Panc1 (cell line): ENCODE data around the gene LONP2. TPM values are rescaled to one million over a fixed set of nuclear protein-coding genes. Genes with fewer than 3 reads are reported as not detected.

Experiments used
- ATAC-seq: fragments of 200-7000 bp; cut with Tn5 transposase; 2 replicates; pipeline ENCODE4 v1.9.1; 2020; ENCODE audit warnings: mild to moderate bottlenecking, moderate library complexity
- BruUV-seq: library from RNA; stranded (reverse); fragments of 400-500 nt; replicated peaks from 2 replicates; lab custom pipeline; 2021; lab: Mats Ljungman, UMichigan
- CTCF ChIA-PET: fragments of 300-600 bp; sonication (Branson Sonifier 250); formaldehyde crosslinking; loops from one replicate; lab custom pipeline; 2022; ENCODE audit warnings: antibody characterized with exemption; lab: Charles Lee
- POLR2A ChIA-PET: fragments of 300-600 bp; sonication (Branson Sonifier 250); formaldehyde crosslinking; loops from one replicate; lab custom pipeline; 2022; ENCODE audit warnings: antibody characterized with exemption; lab: Charles Lee
- DNase-seq: peaks from one replicate; pipeline ENCODE4 v3.0.0-alpha.2; 2010; ENCODE audit warnings: low read depth, low spot score
- H3K27ac ChIP-seq: 2 replicates; pipeline ENCODE4 v1.5.1; 2011; ENCODE audit warnings: mild to moderate bottlenecking, low read length, inconsistent platforms
- H3K27me3 ChIP-seq: fragments of 200-500 bp; sonication (Bioruptor generic); 2 replicates; pipeline ENCODE4 v1.6.0; 2014; ENCODE audit warnings: low read length, inconsistent platforms; ENCODE audit not compliant: control insufficient read depth, insufficient read depth
- H3K36me3 ChIP-seq: fragments of 200-500 bp; sonication (Bioruptor generic); 2 replicates; pipeline ENCODE4 v1.5.1; 2014; ENCODE audit warnings: inconsistent platforms, mild to moderate bottlenecking, low read length, moderate library complexity; ENCODE audit not compliant: control insufficient read depth, insufficient read depth
- H3K4me1 ChIP-seq: 2 replicates; pipeline ENCODE4 v1.5.1; 2011; ENCODE audit warnings: inconsistent platforms, mild to moderate bottlenecking, low read length, moderate library complexity; ENCODE audit not compliant: control insufficient read depth, insufficient read depth
- H3K4me3 ChIP-seq, 2 experiments: 2 replicates each; pipeline ENCODE4 v1.5.1; 2011 to 2012; ENCODE audit warnings: low read depth in 2 of 2, low read length in 2 of 2, mild to moderate bottlenecking in 2 of 2, inconsistent platforms in 1 of 2, moderate library complexity in 1 of 2
- H3K9me3 ChIP-seq: fragments of 200-500 bp; sonication (Bioruptor generic); 2 replicates; pipeline ENCODE4 v1.5.1; 2014; ENCODE audit warnings: low read depth, mild to moderate bottlenecking, inconsistent platforms, low read length, moderate library complexity; ENCODE audit not compliant: control insufficient read depth, insufficient read depth
- POLR2AphosphoS5 ChIP-seq: IDR thresholded peaks from 2 replicates; pipeline ENCODE4 v1.6.1; 2012; ENCODE audit warnings: mild to moderate bottlenecking, low read depth, low read length, moderate library complexity
- REST ChIP-seq, 2 experiments: IDR thresholded peaks; 2 replicates each; pipeline ENCODE4 v1.6.1; 2011 to 2012; ENCODE audit warnings: low read depth in 2 of 2, control low read depth in 1 of 2, low read length in 1 of 2, mild to moderate bottlenecking in 1 of 2, moderate library complexity in 1 of 2; ENCODE audit not compliant: insufficient read depth in 1 of 2
- SIN3A ChIP-seq: IDR thresholded peaks from 2 replicates; pipeline ENCODE4 v1.6.1; 2012; ENCODE audit warnings: low read depth, mild to moderate bottlenecking, low read length, moderate library complexity, borderline replicate concordance; ENCODE audit not compliant: insufficient read depth
- TCF7L2 ChIP-seq: IDR thresholded peaks from 2 replicates; pipeline ENCODE4 v1.6.1; 2011; ENCODE audit warnings: mild to moderate bottlenecking, low read depth, low read length, inconsistent platforms
- in situ Hi-C: cut with HindIII; loops from 2 replicates; pipeline ENCODE4 v1.10.0; 2016; ENCODE audit warnings: low sequenced_read_pairs, low pct_unique_long_range_greater_than_20kb
- intact Hi-C: fragments of 100-400 bp; cut with micrococcal nuclease; formaldehyde crosslinking; loops from one replicate; pipeline ENCODE4 v1.10.0; 2022; ENCODE audit not compliant: unreplicated experiment
- total RNA-seq: library from RNA; stranded (reverse); gene quantifications from one replicate; pipeline ENCODE4 v1.2.1, GENCODE V29; 2021; ENCODE audit not compliant: unreplicated experiment
- TF ChIP-seq, protein P1 (sequence below): fragments of 450-650 bp; IDR thresholded peaks from 2 replicates; pipeline ENCODE4 v1.5.1; 2017; ENCODE audit warnings: mild to moderate bottlenecking

LONP2 gene
- total RNA-seq, 1 experiment from 2014 or later, result 22.9 TPM

DNA sequence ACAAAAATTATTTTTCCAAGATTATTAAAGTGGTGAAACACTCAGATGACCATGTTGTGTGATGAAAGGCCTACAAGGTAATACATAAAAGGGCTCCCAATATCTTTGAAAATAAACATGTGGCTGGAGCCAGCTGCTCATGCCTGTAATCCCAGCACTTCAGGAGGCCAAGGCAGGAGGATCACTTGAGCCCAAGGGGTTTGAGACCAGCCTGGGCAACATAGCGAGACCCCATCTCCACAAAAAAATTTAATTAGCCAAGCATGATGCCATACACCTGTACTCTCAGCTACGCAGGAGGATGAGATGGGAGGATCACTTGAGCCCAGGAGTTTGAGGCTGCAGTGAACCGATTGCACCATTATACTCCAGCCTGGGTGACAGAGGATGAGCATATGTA is 114.3 kb downstream of the LONP2 start:
- H3K4me3 ChIP-seq, result no peak overlapping the region
- ATAC-seq (no peak), DNase-seq (no peak)
- in situ Hi-C loops, result no loop called here
- no peaks in the 10 kb centered on the region; the same call in 1 of the 2 replicates for H3K36me3 ChIP-seq
- no TSS peak for BruUV-seq
- ChIA-PET POLR2A (no interaction called here), CTCF (no interaction called here)
- H3K9me3 ChIP-seq, result no peaks in the 10 kb centered on the region
- intact Hi-C loops, result loop anchor here (10.0 kb wide), 1 partner anchor 166 kb away; no protein-coding TSS in a partner anchor
- no peak for TF ChIP-seq TCF7L2
- no peak for TF ChIP-seq POLR2AphosphoS5
- no peak for TF ChIP-seq REST (IDR thresholded peaks at IDR 0.05; ENCODE audit: insufficient read depth in 1 of 2, low read depth in 2 of 2, low read length in 1 of 2)
- TF ChIP-seq, protein P1, sequence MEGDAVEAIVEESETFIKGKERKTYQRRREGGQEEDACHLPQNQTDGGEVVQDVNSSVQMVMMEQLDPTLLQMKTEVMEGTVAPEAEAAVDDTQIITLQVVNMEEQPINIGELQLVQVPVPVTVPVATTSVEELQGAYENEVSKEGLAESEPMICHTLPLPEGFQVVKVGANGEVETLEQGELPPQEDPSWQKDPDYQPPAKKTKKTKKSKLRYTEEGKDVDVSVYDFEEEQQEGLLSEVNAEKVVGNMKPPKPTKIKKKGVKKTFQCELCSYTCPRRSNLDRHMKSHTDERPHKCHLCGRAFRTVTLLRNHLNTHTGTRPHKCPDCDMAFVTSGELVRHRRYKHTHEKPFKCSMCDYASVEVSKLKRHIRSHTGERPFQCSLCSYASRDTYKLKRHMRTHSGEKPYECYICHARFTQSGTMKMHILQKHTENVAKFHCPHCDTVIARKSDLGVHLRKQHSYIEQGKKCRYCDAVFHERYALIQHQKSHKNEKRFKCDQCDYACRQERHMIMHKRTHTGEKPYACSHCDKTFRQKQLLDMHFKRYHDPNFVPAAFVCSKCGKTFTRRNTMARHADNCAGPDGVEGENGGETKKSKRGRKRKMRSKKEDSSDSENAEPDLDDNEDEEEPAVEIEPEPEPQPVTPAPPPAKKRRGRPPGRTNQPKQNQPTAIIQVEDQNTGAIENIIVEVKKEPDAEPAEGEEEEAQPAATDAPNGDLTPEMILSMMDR, result no peak
- no peak for TF ChIP-seq SIN3A
- H3K4me1 ChIP-seq, result peaks cover 5% of the 10 kb centered on the region; the same call in 1 of the 2 replicates
- H3K27me3 ChIP-seq, result no peaks in the 10 kb centered on the region
- no peak overlapping the region for H3K27ac ChIP-seq

DNA sequence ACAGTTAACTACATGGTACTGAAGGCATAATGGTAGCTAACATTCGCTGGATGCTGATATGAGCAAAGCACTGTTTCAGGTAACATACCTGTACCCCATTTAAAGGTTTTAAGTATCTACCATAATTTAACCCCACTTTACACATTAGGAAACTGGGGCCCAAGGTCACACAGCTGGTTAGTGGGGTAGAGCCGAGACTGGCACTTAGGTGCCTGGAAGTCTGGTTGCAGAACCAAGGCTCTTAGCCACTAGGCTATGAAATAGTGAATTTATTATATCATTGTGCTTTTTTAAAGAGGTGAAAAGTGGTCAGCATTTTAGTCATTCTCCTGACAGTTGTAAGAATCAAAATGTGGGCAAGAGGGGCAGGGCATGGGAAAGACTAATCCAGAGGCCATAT is 115.9 kb downstream of the LONP2 start:
- H3K27me3 ChIP-seq, result no peaks in the 10 kb centered on the region
- no peaks in the 10 kb centered on the region; the same call in 1 of the 2 replicates for H3K36me3 ChIP-seq
- ChIA-PET CTCF (no interaction called here), POLR2A (no interaction called here)
- intact Hi-C loops, result loop anchor here (10.0 kb wide), 1 partner anchor 165 kb away; no protein-coding TSS in a partner anchor
- TF ChIP-seq, protein P1, result no peak
- TF ChIP-seq SIN3A, result no peak
- TF ChIP-seq POLR2AphosphoS5, result no peak
- no peak for TF ChIP-seq REST (IDR thresholded peaks at IDR 0.05; ENCODE audit: insufficient read depth in 1 of 2, low read depth in 2 of 2, low read length in 1 of 2)
- no peak for TF ChIP-seq TCF7L2
- H3K4me3 ChIP-seq, result no peak overlapping the region
- in situ Hi-C loops, result no loop called here
- H3K27ac ChIP-seq, result no peak overlapping the region
- no TSS peak for BruUV-seq
- no peak for DNase-seq
- H3K9me3 ChIP-seq, result no peaks in the 10 kb centered on the region
- peaks cover 5% of the 10 kb centered on the region; the same call in 1 of the 2 replicates for H3K4me1 ChIP-seq
- no peak for ATAC-seq
